HepG2 (cell line): ENCODE measurements around the gene CHMP1A. TPM values are rescaled to one million over a fixed set of nuclear protein-coding genes. Genes with fewer than 3 reads are reported as not detected.

Experiments used
- CAMTA2 ChIP-seq: sonication (generic); formaldehyde crosslinking; IDR thresholded peaks from 2 replicates; pipeline ENCODE4 v1.4.0; 2020; ENCODE audit warnings: mild to moderate bottlenecking, missing genetic modification reagents, borderline replicate concordance
- GABPB1 ChIP-seq: IDR thresholded peaks from 2 replicates; pipeline ENCODE4 v1.6.1; 2016; ENCODE audit warnings: mild to moderate bottlenecking, missing genetic modification reagents, moderate library complexity, missing compliant biosample characterization
- KDM5A ChIP-seq: fragments of 200-600 bp; sonication (generic); IDR thresholded peaks from 2 replicates; pipeline ENCODE4 v1.7.0; 2018; ENCODE audit warnings: antibody characterized with exemption, mild to moderate bottlenecking, low read length, borderline replicate concordance
- PAF1 ChIP-seq: IDR thresholded peaks from 2 replicates; pipeline ENCODE4 v1.6.1; 2016; ENCODE audit warnings: missing genetic modification reagents, missing compliant biosample characterization
- PRPF4 ChIP-seq: fragments of 200-400 bp; formaldehyde crosslinking; IDR thresholded peaks from 2 replicates; pipeline ENCODE4 v1.6.1; 2016; ENCODE audit warnings: low read length, low read depth; ENCODE audit not compliant: poor library complexity, severe bottlenecking
- STAT5B ChIP-seq: sonication (generic); formaldehyde crosslinking; IDR thresholded peaks from 2 replicates; pipeline ENCODE4 v1.4.0; 2020; ENCODE audit warnings: missing genetic modification reagents
- TFE3 ChIP-seq: IDR thresholded peaks from 2 replicates; pipeline ENCODE4 v1.6.1; 2016
- ZBTB34 ChIP-seq: sonication (generic); formaldehyde crosslinking; IDR thresholded peaks from 2 replicates; pipeline ENCODE4 v1.8.0; 2022; ENCODE audit warnings: mild to moderate bottlenecking, missing genetic modification reagents
- ZFP82 ChIP-seq: sonication (generic); formaldehyde crosslinking; IDR thresholded peaks from 2 replicates; pipeline ENCODE4 v1.5.1; 2020; ENCODE audit warnings: mild to moderate bottlenecking, missing genetic modification reagents, borderline replicate concordance
- ZNF337 ChIP-seq: sonication (generic); formaldehyde crosslinking; IDR thresholded peaks from 2 replicates; pipeline ENCODE4 v1.5.1; 2020; ENCODE audit warnings: missing genetic modification reagents, low read depth, mild to moderate bottlenecking, borderline replicate concordance
- ZNF446 ChIP-seq: sonication (generic); formaldehyde crosslinking; IDR thresholded peaks from 2 replicates; pipeline ENCODE4 v1.5.0; 2020; ENCODE audit warnings: mild to moderate bottlenecking, missing genetic modification reagents
- ZNF484 ChIP-seq: sonication (generic); formaldehyde crosslinking; IDR thresholded peaks from 2 replicates; pipeline ENCODE4 v1.5.1; 2020; ENCODE audit warnings: mild to moderate bottlenecking, low read depth, missing genetic modification reagents, borderline replicate concordance
- ZNF547 ChIP-seq: sonication (generic); formaldehyde crosslinking; IDR thresholded peaks from 2 replicates; pipeline ENCODE4 v1.5.1; 2020; ENCODE audit warnings: mild to moderate bottlenecking, missing genetic modification reagents
- ZNF607 ChIP-seq: sonication (generic); formaldehyde crosslinking; IDR thresholded peaks from 2 replicates; pipeline ENCODE4 v1.5.1; 2020; ENCODE audit warnings: missing genetic modification reagents, mild to moderate bottlenecking, borderline replicate concordance
- ZNF674 ChIP-seq: sonication (generic); formaldehyde crosslinking; IDR thresholded peaks from 2 replicates; pipeline ENCODE4 v1.5.0; 2020; ENCODE audit warnings: low read depth, mild to moderate bottlenecking, missing genetic modification reagents
- ZNF687 ChIP-seq: sonication (generic); formaldehyde crosslinking; IDR thresholded peaks from 2 replicates; pipeline ENCODE4 v1.5.1; 2020; ENCODE audit warnings: mild to moderate bottlenecking, missing genetic modification reagents, moderate library complexity
- polyA plus RNA-seq, 8 experiments: library from polyadenylated mRNA; depleted of rRNA in 3 of 8; stranded (reverse) in 7 of 8; unstranded in 1 of 8; fragments of >200 nt; fragmentation: Illumina TruSeq in 4 of 8; extraction: Trizol in 4 of 8; gene quantifications; 2 replicates each; pipeline versions ENCODE4 v1.2.1 to v1.2.3, GENCODE V29; 2011 to 2016; ENCODE audit warnings: low read depth in 4 of 8, missing spikeins in 1 of 8, mixed read lengths in 1 of 8; ENCODE audit not compliant: insufficient read depth in 1 of 8
- total RNA-seq, 5 experiments: library from RNA; depleted of rRNA; stranded (reverse); fragments of >200 nt; fragmentation: Illumina TruSeq; extraction: Trizol; gene quantifications; 2 replicates each; pipeline ENCODE4 v1.2.3, GENCODE V29; 2016; ENCODE audit warnings: low read depth in 1 of 5
- TF ChIP-seq, protein P1 (sequence below): sonication (generic); formaldehyde crosslinking; IDR thresholded peaks from 2 replicates; pipeline ENCODE4 v1.9.0; 2021; ENCODE audit warnings: missing genetic modification reagents, borderline replicate concordance
- TF ChIP-seq, protein P2 (sequence below): sonication (generic); formaldehyde crosslinking; IDR thresholded peaks from 2 replicates; pipeline ENCODE4 v1.4.0; 2020; ENCODE audit warnings: missing genetic modification reagents

CHMP1A gene
- total and polyA plus RNA-seq, 2 of the 13 experiments (the other 11 are each of a cell fraction or from before 2014, with no cell fraction given) = 69.4 to 73.3 TPM

- TF ChIP-seq TFE3 (CRISPR knock-in tag) (no peak), ZNF446 (CRISPR knock-in tag) (no peak), ZNF547 (CRISPR knock-in tag) (no peak; the same call in 1 of the 2 replicates), GABPB1 (CRISPR knock-in tag) (peak; percentile 12; the same call in 1 of the 2 replicates), ZNF674 (no peak; the same call in 1 of the 2 replicates), ZFP82 (CRISPR knock-in tag) (no peak; the same call in none of the 2 replicates), ZBTB34 (CRISPR knock-in tag) (no peak), ZNF607 (CRISPR knock-in tag) (peak; percentile 85), ZNF484 (CRISPR knock-in tag) (no peak), KDM5A (no peak), ZNF337 (CRISPR knock-in tag) (no peak; the same call in 1 of the 2 replicates), STAT5B (CRISPR knock-in tag) (no peak), ZNF687 (CRISPR knock-in tag) (peak; percentile 86), PAF1 (no peak), CAMTA2 (CRISPR knock-in tag) (no peak; the same call in 1 of the 2 replicates), PRPF4 (no peak)
- TF ChIP-seq, protein P1, sequence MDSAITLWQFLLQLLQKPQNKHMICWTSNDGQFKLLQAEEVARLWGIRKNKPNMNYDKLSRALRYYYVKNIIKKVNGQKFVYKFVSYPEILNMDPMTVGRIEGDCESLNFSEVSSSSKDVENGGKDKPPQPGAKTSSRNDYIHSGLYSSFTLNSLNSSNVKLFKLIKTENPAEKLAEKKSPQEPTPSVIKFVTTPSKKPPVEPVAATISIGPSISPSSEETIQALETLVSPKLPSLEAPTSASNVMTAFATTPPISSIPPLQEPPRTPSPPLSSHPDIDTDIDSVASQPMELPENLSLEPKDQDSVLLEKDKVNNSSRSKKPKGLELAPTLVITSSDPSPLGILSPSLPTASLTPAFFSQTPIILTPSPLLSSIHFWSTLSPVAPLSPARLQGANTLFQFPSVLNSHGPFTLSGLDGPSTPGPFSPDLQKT (CRISPR knock-in tag) = peak; percentile 79; the same call in 1 of the 2 replicates
- TF ChIP-seq, protein P2, sequence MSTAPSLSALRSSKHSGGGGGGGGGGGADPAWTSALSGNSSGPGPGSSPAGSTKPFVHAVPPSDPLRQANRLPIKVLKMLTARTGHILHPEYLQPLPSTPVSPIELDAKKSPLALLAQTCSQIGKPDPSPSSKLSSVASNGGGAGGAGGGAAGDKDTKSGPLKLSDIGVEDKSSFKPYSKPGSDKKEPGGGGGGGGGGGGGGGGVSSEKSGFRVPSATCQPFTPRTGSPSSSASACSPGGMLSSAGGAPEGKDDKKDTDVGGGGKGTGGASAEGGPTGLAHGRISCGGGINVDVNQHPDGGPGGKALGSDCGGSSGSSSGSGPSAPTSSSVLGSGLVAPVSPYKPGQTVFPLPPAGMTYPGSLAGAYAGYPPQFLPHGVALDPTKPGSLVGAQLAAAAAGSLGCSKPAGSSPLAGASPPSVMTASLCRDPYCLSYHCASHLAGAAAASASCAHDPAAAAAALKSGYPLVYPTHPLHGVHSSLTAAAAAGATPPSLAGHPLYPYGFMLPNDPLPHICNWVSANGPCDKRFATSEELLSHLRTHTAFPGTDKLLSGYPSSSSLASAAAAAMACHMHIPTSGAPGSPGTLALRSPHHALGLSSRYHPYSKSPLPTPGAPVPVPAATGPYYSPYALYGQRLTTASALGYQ (CRISPR knock-in tag) = no peak
Observed at GRCh38 chr16:89700649-89701424, 43.3 kb upstream of the CHMP1A start (continued).
